Keratinocyte (primary cell): ENCODE measurements around the gene SPHK1. TPM values are rescaled to one million over a fixed set of nuclear protein-coding genes. Genes with fewer than 3 reads are reported as not detected.

Source experiments
- DNase-seq: peaks from one replicate; pipeline ENCODE4 v3.0.0-alpha.2; 2011; ENCODE audit warnings: low read depth, missing footprints, low spot score
- FAIRE-seq: peaks from 2 replicates; lab custom pipeline; 2011; peaks lifted over from hg19 to GRCh38; lab: Jason Lieb, UNC
- H2AFZ ChIP-seq: 2 replicates; pipeline ENCODE4 v1.6.0; 2012; ENCODE audit warnings: low read length, control low read depth, inconsistent platforms; ENCODE audit not compliant: control insufficient read depth
- H3K27ac ChIP-seq: 2 replicates; pipeline ENCODE4 v1.5.1; 2011; ENCODE audit warnings: low read length; ENCODE audit not compliant: control insufficient read depth, insufficient read depth
- H3K27me3 ChIP-seq: 3 replicates; pipeline ENCODE4 v1.6.0; 2011; ENCODE audit warnings: low read length; ENCODE audit not compliant: control insufficient read depth, insufficient read depth; ENCODE audit errors: extremely low read depth
- H3K36me3 ChIP-seq, 2 experiments: 2 replicates in 1 of 2; 3 replicates in 1 of 2; pipeline ENCODE4 v1.5.1; 2011; ENCODE audit warnings: low read length in 2 of 2, mild to moderate bottlenecking in 1 of 2; ENCODE audit not compliant: control insufficient read depth in 2 of 2, insufficient read depth in 2 of 2; ENCODE audit errors: extremely low read depth in 1 of 2
- H3K4me1 ChIP-seq: 3 replicates; pipeline ENCODE4 v1.5.1; 2011; ENCODE audit warnings: low read length; ENCODE audit not compliant: control insufficient read depth, insufficient read depth; ENCODE audit errors: extremely low read depth
- H3K4me2 ChIP-seq: 3 replicates; pipeline ENCODE4 v1.6.0; 2011; ENCODE audit warnings: low read depth, low read length; ENCODE audit not compliant: control insufficient read depth, insufficient read depth; ENCODE audit errors: extremely low read depth
- H3K4me3 ChIP-seq, 3 experiments: fragments of 200-600 bp in 1 of 3; sonication (generic) in 1 of 3; 2 replicates in 2 of 3; 3 replicates in 1 of 3; pipeline ENCODE4 v1.5.1; 2011 to 2016; ENCODE audit warnings: low read length in 3 of 3, mild to moderate bottlenecking in 3 of 3, control low read depth in 2 of 3, inconsistent platforms in 1 of 3, low read depth in 1 of 3, mixed read lengths in 1 of 3, mixed run types in 1 of 3, moderate library complexity in 1 of 3; ENCODE audit not compliant: control insufficient read depth in 2 of 3, insufficient read depth in 2 of 3; ENCODE audit errors: extremely low read depth in 1 of 3
- H3K79me2 ChIP-seq: 2 replicates; pipeline ENCODE4 v1.6.0; 2012; ENCODE audit warnings: low read length; ENCODE audit not compliant: control insufficient read depth, insufficient read depth
- H3K9ac ChIP-seq: 3 replicates; pipeline ENCODE4 v1.6.0; 2011; ENCODE audit warnings: low read length; ENCODE audit not compliant: control insufficient read depth, insufficient read depth; ENCODE audit errors: extremely low read depth
- H3K9me1 ChIP-seq: 3 replicates; pipeline ENCODE4 v1.6.0; 2011; ENCODE audit warnings: low read length; ENCODE audit not compliant: control insufficient read depth, insufficient read depth; ENCODE audit errors: extremely low read depth
- H3K9me3 ChIP-seq: 2 replicates; pipeline ENCODE4 v1.5.1; 2012; ENCODE audit warnings: low read depth, low read length; ENCODE audit not compliant: control insufficient read depth
- H4K20me1 ChIP-seq: 3 replicates; pipeline ENCODE4 v1.6.0; 2011; ENCODE audit warnings: low read length; ENCODE audit not compliant: control insufficient read depth, insufficient read depth; ENCODE audit errors: extremely low read depth
- EZH2 ChIP-seq: IDR thresholded peaks from one replicate; pipeline ENCODE4 v1.6.1; 2012; ENCODE audit warnings: inconsistent platforms, mild to moderate bottlenecking, low read length, moderate library complexity
- dilution Hi-C: fragments of 300-500 bp; cut with MboI; formaldehyde crosslinking; loops from one replicate; pipeline ENCODE4 v1.7.0; 2020; ENCODE audit warnings: low sequenced_read_pairs; ENCODE audit not compliant: extremely low pct_ligation_motif_present
- polyA plus RNA-seq, 5 experiments: library from polyadenylated mRNA; depleted of rRNA in 3 of 5; stranded (reverse) in 3 of 5; stranded (forward) in 1 of 5; unstranded in 1 of 5; fragments of >200 nt; gene quantifications; 1 replicate in 1 of 5; 2 replicates in 3 of 5; 3 replicates in 1 of 5; pipeline versions ENCODE4 v1.2.1 to v1.2.3, GENCODE V29; 2011 to 2012; ENCODE audit warnings: missing spikeins in 2 of 5, low read depth in 1 of 5, low replicate concordance in 1 of 5
- TF ChIP-seq, protein P1 (sequence below), 3 experiments: IDR thresholded peaks in 1 of 3; conservative IDR thresholded peaks in 1 of 3; optimal IDR thresholded peaks in 1 of 3; 2 replicates in 2 of 3; 3 replicates in 1 of 3; pipeline versions ENCODE3 to v1.5.1; 2011; ENCODE audit warnings: low read length in 3 of 3, mild to moderate bottlenecking in 3 of 3, moderate library complexity in 2 of 3, control low read depth in 1 of 3, inconsistent platforms in 1 of 3; ENCODE audit not compliant: insufficient read depth in 2 of 3; ENCODE audit errors: extremely low read depth in 1 of 3

Gene SPHK1
- polyA plus RNA-seq, 1 donor (not counting 4 experiments of a cell fraction or from before 2014, with no cell fraction given) = 50.2 TPM

DNA sequence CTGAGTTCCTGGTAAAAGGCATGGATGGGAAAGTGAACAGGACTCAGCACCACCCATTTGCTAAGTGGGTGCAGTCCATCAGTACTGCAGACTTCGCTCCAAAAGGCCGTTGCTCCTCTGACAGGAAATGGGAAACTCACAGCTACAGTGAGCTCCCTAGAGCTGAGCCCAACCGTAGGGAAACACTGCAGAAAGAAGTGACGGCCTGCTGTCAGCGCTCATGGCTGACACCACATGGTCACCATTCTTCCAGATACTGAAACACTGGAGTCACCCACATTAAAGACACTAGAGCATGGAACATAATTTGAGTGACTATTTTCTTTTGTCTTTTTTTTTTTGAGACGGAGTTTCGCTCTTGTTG is 36.6 kb downstream of the SPHK1 start:
- no peak for FAIRE-seq

DNA sequence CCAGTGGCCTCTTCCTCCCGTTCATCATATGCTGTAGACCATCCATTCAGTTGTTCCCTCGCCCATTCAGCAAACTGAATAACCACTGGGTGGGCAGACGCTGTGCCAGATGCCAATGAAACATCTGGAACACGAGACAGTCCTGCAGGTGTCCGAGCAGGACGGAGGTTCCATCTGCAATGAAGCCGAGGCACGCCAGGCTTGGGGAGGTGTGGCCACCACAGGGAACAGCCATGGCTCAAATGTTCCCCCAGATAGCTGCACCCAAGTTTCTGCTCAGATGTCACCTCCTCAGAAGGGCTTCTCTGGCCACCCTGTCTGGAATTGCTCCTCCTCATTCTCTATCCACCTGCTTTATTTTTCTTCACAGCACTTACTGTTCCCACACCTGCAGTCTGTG is 38.0 kb downstream of the SPHK1 start:
- H3K79me2 ChIP-seq = peaks cover 40% of the 10 kb centered on the region
- dilution Hi-C loops = no loop called here
- FAIRE-seq = no peak

More for the DNA sequence above, 36.6 kb downstream of the SPHK1 start:
- Histone ChIP-seq H3K27ac (no peak overlapping the region), H3K27me3 (no peaks in the 10 kb centered on the region), H3K4me2 (no peak overlapping the region), H4K20me1 (no peaks in the 10 kb centered on the region), H3K9me1 (no peaks in the 10 kb centered on the region), H3K4me3 (no peak overlapping the region), H3K36me3 (peaks cover 4 to 11% of the 10 kb centered on the region in 2 experiments), H3K4me1 (no peaks in the 10 kb centered on the region), H2AFZ (no peak overlapping the region), H3K79me2 (peaks cover 47% of the 10 kb centered on the region), H3K9me3 (no peaks in the 10 kb centered on the region), H3K9ac (no peak overlapping the region)
- dilution Hi-C loops = no loop called here
- TF ChIP-seq, protein P1, sequence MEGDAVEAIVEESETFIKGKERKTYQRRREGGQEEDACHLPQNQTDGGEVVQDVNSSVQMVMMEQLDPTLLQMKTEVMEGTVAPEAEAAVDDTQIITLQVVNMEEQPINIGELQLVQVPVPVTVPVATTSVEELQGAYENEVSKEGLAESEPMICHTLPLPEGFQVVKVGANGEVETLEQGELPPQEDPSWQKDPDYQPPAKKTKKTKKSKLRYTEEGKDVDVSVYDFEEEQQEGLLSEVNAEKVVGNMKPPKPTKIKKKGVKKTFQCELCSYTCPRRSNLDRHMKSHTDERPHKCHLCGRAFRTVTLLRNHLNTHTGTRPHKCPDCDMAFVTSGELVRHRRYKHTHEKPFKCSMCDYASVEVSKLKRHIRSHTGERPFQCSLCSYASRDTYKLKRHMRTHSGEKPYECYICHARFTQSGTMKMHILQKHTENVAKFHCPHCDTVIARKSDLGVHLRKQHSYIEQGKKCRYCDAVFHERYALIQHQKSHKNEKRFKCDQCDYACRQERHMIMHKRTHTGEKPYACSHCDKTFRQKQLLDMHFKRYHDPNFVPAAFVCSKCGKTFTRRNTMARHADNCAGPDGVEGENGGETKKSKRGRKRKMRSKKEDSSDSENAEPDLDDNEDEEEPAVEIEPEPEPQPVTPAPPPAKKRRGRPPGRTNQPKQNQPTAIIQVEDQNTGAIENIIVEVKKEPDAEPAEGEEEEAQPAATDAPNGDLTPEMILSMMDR (optimal IDR thresholded peaks at IDR 0.05 in 1 of 3, IDR thresholded peaks at IDR 0.05 in 1 of 3, conservative IDR thresholded peaks at IDR 0.05 in 1 of 3; ENCODE audit: extremely low read depth in 1 of 3, insufficient read depth in 2 of 3, low read length in 3 of 3) = no peak
- TF ChIP-seq EZH2 = no peak
- DNase-seq = no peak

More for the DNA sequence above, 38.0 kb downstream of the SPHK1 start:
- no peak overlapping the region for H2AFZ ChIP-seq
- H3K4me2 ChIP-seq = no peak overlapping the region
- H3K9ac ChIP-seq = no peak overlapping the region
- H4K20me1 ChIP-seq = no peaks in the 10 kb centered on the region
- no peak overlapping the region for H3K27ac ChIP-seq
- H3K27me3 ChIP-seq = no peaks in the 10 kb centered on the region
- H3K36me3 ChIP-seq = peaks cover 4 to 7% of the 10 kb centered on the region in 2 experiments
- H3K9me1 ChIP-seq = no peaks in the 10 kb centered on the region
- no peaks in the 10 kb centered on the region for H3K9me3 ChIP-seq
- no peak overlapping the region for H3K4me3 ChIP-seq
- H3K4me1 ChIP-seq = no peaks in the 10 kb centered on the region
- DNase-seq = no peak
- TF ChIP-seq, protein P1 (optimal IDR thresholded peaks at IDR 0.05 in 1 of 3, IDR thresholded peaks at IDR 0.05 in 1 of 3, conservative IDR thresholded peaks at IDR 0.05 in 1 of 3; ENCODE audit: extremely low read depth in 1 of 3, insufficient read depth in 2 of 3, low read length in 3 of 3) = no peak
- no peak for TF ChIP-seq EZH2
